Neural cell (in vitro differentiated cells): ENCODE measurements around the gene AHRR.

Experiments used
- CTCF ChIP-seq: fragments of 450-650 bp; IDR thresholded peaks from 2 replicates; pipeline ENCODE4 v1.5.1; 2014; ENCODE audit warnings: antibody characterized with exemption, mild to moderate bottlenecking, moderate library complexity; ENCODE audit not compliant: poor library complexity, severe bottlenecking
- EP300 ChIP-seq: fragments of 450-650 bp; conservative IDR thresholded peaks from 2 replicates; pipeline ENCODE4 v1.6.1; 2014; ENCODE audit warnings: antibody characterized with exemption, mild to moderate bottlenecking, moderate library complexity; ENCODE audit not compliant: poor library complexity, severe bottlenecking
- EZH2 ChIP-seq: fragments of 200-600, 300-800 bp; shearing (Covaris generic), sonication (generic); IDR thresholded peaks from 2 replicates; pipeline ENCODE4 v1.6.1; 2014; ENCODE audit warnings: antibody characterized with exemption, low read length, borderline replicate concordance, mild to moderate bottlenecking; ENCODE audit not compliant: insufficient read depth, poor library complexity, severe bottlenecking
- MXI1 ChIP-seq: fragments of 450-650 bp; conservative IDR thresholded peaks from 2 replicates; pipeline ENCODE4 v1.6.1; 2014; ENCODE audit warnings: antibody characterized with exemption, mild to moderate bottlenecking; ENCODE audit not compliant: poor library complexity, severe bottlenecking
- POLR2AphosphoS5 ChIP-seq: IDR thresholded peaks from 2 replicates; pipeline ENCODE4 v1.6.1; 2012
- TAF1 ChIP-seq: IDR thresholded peaks from 2 replicates; pipeline ENCODE4 v1.6.1; 2012; ENCODE audit warnings: low read depth

- no peak for TF ChIP-seq CTCF
- TF ChIP-seq MXI1: no peak
- TF ChIP-seq TAF1: no peak
- TF ChIP-seq EZH2: no peak
- TF ChIP-seq EP300: no peak
- TF ChIP-seq POLR2AphosphoS5: no peak
These were observed 99.9 kb downstream of the AHRR start for GRCh38 chr5:421287-421880.
